Measurements from ENCODE around the gene MFSD2A. TPM values are rescaled to one million over a fixed set of nuclear protein-coding genes. Genes with fewer than 3 reads are reported as not detected.
"Not testable (repeated sequence)": the region's sequence is repeated elsewhere in the genome, so short reads cannot be mapped to it uniquely, and the experiment has no call there.

Gene MFSD2A
- total RNA-seq, 1 experiment from 2014 or later: 2.2 TPM

DNA sequence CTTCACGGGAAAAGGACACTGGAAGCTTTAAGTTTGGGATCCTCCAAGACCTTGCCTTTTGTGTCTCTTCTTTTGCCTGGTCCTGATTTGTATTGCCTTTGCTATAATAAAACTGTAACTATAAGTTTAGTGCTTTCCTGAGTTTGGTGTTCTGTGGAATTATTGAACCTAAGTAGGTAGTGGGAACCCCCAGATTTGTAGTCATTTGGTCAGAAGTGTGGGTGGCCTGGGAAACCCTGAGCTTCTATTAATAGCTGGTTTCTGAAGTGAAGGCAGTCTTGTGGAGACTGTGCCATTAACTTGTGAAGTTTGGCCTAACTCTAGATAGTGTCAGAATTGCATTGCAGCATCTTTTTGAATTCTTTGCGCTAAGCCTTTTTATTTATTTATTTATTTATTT lies 46.4 kb upstream of the MFSD2A start:
- H3K4me1 ChIP-seq: no peaks in the 10 kb centered on the region
- no peak overlapping the region for H3K4me3 ChIP-seq (ENCODE audit: low read depth, low read length)
- H3K27ac Mint-ChIP-seq (ENCODE audit: unreplicated experiment): no peak overlapping the region
- H3K27me3 ChIP-seq (replicated peaks; ENCODE audit: control insufficient read depth, insufficient read depth, low read length): no peaks in the 10 kb centered on the region
- ChIA-PET CTCF (no interaction called here), POLR2A (no interaction called here)
- DNase-seq: no peak
- H3K9me3 ChIP-seq: peaks cover 8% of the 10 kb centered on the region; the same call in 1 of the 2 replicates
- TF ChIP-seq, protein P1, sequence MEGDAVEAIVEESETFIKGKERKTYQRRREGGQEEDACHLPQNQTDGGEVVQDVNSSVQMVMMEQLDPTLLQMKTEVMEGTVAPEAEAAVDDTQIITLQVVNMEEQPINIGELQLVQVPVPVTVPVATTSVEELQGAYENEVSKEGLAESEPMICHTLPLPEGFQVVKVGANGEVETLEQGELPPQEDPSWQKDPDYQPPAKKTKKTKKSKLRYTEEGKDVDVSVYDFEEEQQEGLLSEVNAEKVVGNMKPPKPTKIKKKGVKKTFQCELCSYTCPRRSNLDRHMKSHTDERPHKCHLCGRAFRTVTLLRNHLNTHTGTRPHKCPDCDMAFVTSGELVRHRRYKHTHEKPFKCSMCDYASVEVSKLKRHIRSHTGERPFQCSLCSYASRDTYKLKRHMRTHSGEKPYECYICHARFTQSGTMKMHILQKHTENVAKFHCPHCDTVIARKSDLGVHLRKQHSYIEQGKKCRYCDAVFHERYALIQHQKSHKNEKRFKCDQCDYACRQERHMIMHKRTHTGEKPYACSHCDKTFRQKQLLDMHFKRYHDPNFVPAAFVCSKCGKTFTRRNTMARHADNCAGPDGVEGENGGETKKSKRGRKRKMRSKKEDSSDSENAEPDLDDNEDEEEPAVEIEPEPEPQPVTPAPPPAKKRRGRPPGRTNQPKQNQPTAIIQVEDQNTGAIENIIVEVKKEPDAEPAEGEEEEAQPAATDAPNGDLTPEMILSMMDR (IDR thresholded peaks at IDR 0.05; ENCODE audit: insufficient read depth in 1 of 2, low read depth in 1 of 2, low read length in 1 of 2, severe bottlenecking in 1 of 2, unreplicated experiment in 1 of 2): no peak
- no peak overlapping the region for H3K4me3 Mint-ChIP-seq (ENCODE audit: unreplicated experiment)
- intact Hi-C loops (cut with micrococcal nuclease; ENCODE audit: unreplicated experiment): no loop called here
- H3K36me3 Mint-ChIP-seq (ENCODE audit: insufficient read depth, unreplicated experiment): peaks cover 6% of the 10 kb centered on the region
- no peaks in the 10 kb centered on the region for H3K36me3 ChIP-seq (ENCODE audit: control insufficient read depth, insufficient read depth, low read length)
- no TSS peak for BruUV-seq (replicated peaks)
- H3K27me3 Mint-ChIP-seq (ENCODE audit: insufficient read depth, unreplicated experiment): no peaks in the 10 kb centered on the region
- no peaks in the 10 kb centered on the region for H3K4me1 Mint-ChIP-seq (ENCODE audit: low read depth, unreplicated experiment)
- H3K9me3 Mint-ChIP-seq (ENCODE audit: unreplicated experiment): peaks cover 25% of the 10 kb centered on the region

DNA sequence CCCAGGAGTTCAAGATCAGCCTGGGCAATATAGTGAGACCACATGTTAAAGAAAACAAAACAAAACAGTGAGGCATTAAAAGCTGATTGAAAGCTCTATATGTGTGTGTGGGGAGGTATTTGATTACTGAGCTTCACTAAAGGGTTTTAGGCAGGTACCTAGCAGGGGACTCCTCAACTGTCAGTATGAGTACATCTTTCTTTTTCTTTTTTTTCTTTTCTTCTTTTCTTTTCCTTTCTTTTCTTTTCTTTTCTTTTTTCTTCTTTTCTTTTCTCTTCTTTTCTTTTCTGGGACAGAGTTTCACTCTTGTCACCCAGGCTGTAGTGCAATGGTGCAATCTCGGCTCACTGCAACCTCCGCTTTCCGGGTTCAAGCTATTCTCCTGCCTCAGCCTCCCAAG lies 44.7 kb upstream of the MFSD2A start:
- Mint-ChIP-seq H3K4me1 (ENCODE audit: low read depth, unreplicated experiment) (no peaks in the 10 kb centered on the region), H3K4me3 (ENCODE audit: unreplicated experiment) (no peak overlapping the region), H3K36me3 (ENCODE audit: insufficient read depth, unreplicated experiment) (peaks cover 6% of the 10 kb centered on the region), H3K27me3 (ENCODE audit: insufficient read depth, unreplicated experiment) (no peaks in the 10 kb centered on the region), H3K9me3 (ENCODE audit: unreplicated experiment) (peaks cover 25% of the 10 kb centered on the region), H3K27ac (ENCODE audit: unreplicated experiment) (no peak overlapping the region)
- no peaks in the 10 kb centered on the region for H3K27me3 ChIP-seq (replicated peaks; ENCODE audit: control insufficient read depth, insufficient read depth, low read length)
- no peaks in the 10 kb centered on the region for H3K36me3 ChIP-seq (ENCODE audit: control insufficient read depth, insufficient read depth, low read length)
- intact Hi-C loops (cut with micrococcal nuclease; ENCODE audit: unreplicated experiment): no loop called here
- peaks cover 8% of the 10 kb centered on the region; the same call in 1 of the 2 replicates for H3K9me3 ChIP-seq
- CTCF ChIA-PET: no interaction called here
- no peaks in the 10 kb centered on the region for H3K4me1 ChIP-seq
- POLR2A ChIA-PET: no interaction called here
- no TSS peak for BruUV-seq (replicated peaks)
- TF ChIP-seq, protein P1 (IDR thresholded peaks at IDR 0.05; ENCODE audit: insufficient read depth in 1 of 2, low read depth in 1 of 2, low read length in 1 of 2, severe bottlenecking in 1 of 2, unreplicated experiment in 1 of 2): no peak
- DNase-seq: no peak
- H3K4me3 ChIP-seq (ENCODE audit: low read depth, low read length): no peak overlapping the region

DNA sequence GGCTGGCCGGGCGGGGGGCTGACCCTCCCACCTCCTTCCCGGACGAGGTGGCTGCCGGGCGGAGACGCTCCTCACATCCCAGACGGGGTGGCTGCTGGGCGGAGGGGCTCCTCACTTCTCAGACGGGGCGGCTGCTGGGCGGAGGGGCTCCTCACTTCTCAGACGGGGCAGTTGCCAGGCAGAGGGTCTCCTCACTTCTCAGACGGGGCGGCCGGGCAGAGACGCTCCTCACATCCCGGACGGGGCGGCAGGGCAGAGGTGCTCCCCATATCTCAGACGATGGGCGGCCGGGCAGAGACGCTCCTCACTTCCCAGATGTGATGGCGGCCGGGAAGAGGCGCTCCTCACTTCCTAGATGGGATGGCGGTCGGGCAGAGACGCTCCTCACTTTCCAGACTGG lies 41.8 kb upstream of the MFSD2A start:
- H3K36me3 Mint-ChIP-seq (ENCODE audit: insufficient read depth, unreplicated experiment); intact Hi-C loops (cut with micrococcal nuclease; ENCODE audit: unreplicated experiment); CTCF ChIA-PET: not testable (repeated sequence)

More for the DNA sequence above, 41.8 kb upstream of the MFSD2A start:
- H3K4me1 ChIP-seq; POLR2A ChIA-PET; H3K4me1 Mint-ChIP-seq (ENCODE audit: low read depth, unreplicated experiment); H3K27me3 Mint-ChIP-seq (ENCODE audit: insufficient read depth, unreplicated experiment); BruUV-seq (replicated peaks); H3K4me3 Mint-ChIP-seq (ENCODE audit: unreplicated experiment); DNase-seq; H3K9me3 ChIP-seq; H3K27ac Mint-ChIP-seq (ENCODE audit: unreplicated experiment); H3K27me3 ChIP-seq (replicated peaks; ENCODE audit: control insufficient read depth, insufficient read depth, low read length); H3K4me3 ChIP-seq (ENCODE audit: low read depth, low read length); H3K36me3 ChIP-seq (ENCODE audit: control insufficient read depth, insufficient read depth, low read length): not testable (repeated sequence)
- peaks cover 13% of the 10 kb centered on the region for H3K9me3 Mint-ChIP-seq (ENCODE audit: unreplicated experiment)
